Hepatocyte (in vitro differentiated cells): ENCODE measurements around the gene PAXX. TPM values are rescaled to one million over a fixed set of nuclear protein-coding genes. Genes with fewer than 3 reads are reported as not detected.
"Not testable (repeated sequence)": the region's sequence is repeated elsewhere in the genome, so short reads cannot be mapped to it uniquely, and the experiment has no call there.

Experiments used
- DNase-seq: peaks from one replicate; pipeline ENCODE4 v3.0.0-alpha.2; 2016; ENCODE audit warnings: low spot score
- H2AFZ ChIP-seq: fragments of 200-600 bp; sonication (generic); 2 replicates; pipeline ENCODE4 v1.6.0; 2016; ENCODE audit warnings: antibody characterized with exemption, mild to moderate bottlenecking
- H3K27ac ChIP-seq: fragments of 200-600 bp; sonication (generic); 2 replicates; pipeline ENCODE4 v1.5.1; 2016; ENCODE audit warnings: mild to moderate bottlenecking
- H3K27me3 ChIP-seq: fragments of 200-600 bp; sonication (generic); 2 replicates; pipeline ENCODE4 v1.6.1; 2016
- H3K36me3 ChIP-seq: fragments of 200-600 bp; sonication (generic); replicated peaks from 2 replicates; pipeline ENCODE4 v1.5.1; 2016; ENCODE audit warnings: low read depth; ENCODE audit not compliant: insufficient read depth
- H3K4me1 ChIP-seq: fragments of 200-600 bp; sonication (generic); 2 replicates; pipeline ENCODE4 v1.5.1; 2016; ENCODE audit warnings: mild to moderate bottlenecking, moderate library complexity; ENCODE audit not compliant: insufficient read depth
- H3K4me2 ChIP-seq: fragments of 200-600 bp; sonication (generic); 2 replicates; pipeline ENCODE4 v1.6.0; 2016
- H3K4me3 ChIP-seq: fragments of 200-600 bp; sonication (generic); 2 replicates; pipeline ENCODE4 v1.5.1; 2016; ENCODE audit warnings: mild to moderate bottlenecking
- H3K79me2 ChIP-seq: fragments of 200-600 bp; sonication (generic); 2 replicates; pipeline ENCODE4 v1.6.0; 2017; ENCODE audit warnings: mild to moderate bottlenecking
- H3K9me2 ChIP-seq: fragments of 200-600 bp; sonication (generic); replicated peaks from 2 replicates; pipeline ENCODE4 v1.6.0; 2017; ENCODE audit warnings: mild to moderate bottlenecking; ENCODE audit not compliant: insufficient read depth
- H3K9me3 ChIP-seq: fragments of 200-600 bp; sonication (generic); 2 replicates; pipeline ENCODE4 v1.5.1; 2016; ENCODE audit warnings: low read depth, mild to moderate bottlenecking
- H4K20me1 ChIP-seq: fragments of 200-600 bp; sonication (generic); 2 replicates; pipeline ENCODE4 v1.6.0; 2016; ENCODE audit warnings: mild to moderate bottlenecking; ENCODE audit not compliant: insufficient read depth, poor library complexity, severe bottlenecking
- EZH2 ChIP-seq: fragments of 200-600 bp; sonication (generic); IDR thresholded peaks from 2 replicates; pipeline ENCODE4 v1.6.1; 2016; ENCODE audit warnings: antibody characterized with exemption, mild to moderate bottlenecking, borderline replicate concordance
- EZH2phosphoT487 ChIP-seq: fragments of 200-600 bp; sonication (generic); IDR thresholded peaks from one replicate; pipeline ENCODE4 v1.6.1; 2018; ENCODE audit warnings: antibody characterized with exemption, mild to moderate bottlenecking, low read depth, moderate library complexity; ENCODE audit not compliant: unreplicated experiment, severe bottlenecking
- WGBS: methylation state at CpG from one replicate; pipeline ENCODE4 v1.1.6; 2016; ENCODE audit warnings: low lambda C conversion rate; ENCODE audit errors: missing lambda C conversion rate; 5-methylcytosine and 5-hydroxymethylcytosine counted together
- polyA plus RNA-seq: library from polyadenylated mRNA; unstranded; fragments of >200 nt; fragmentation: Nextera tagmentation; extraction: Ambion mirVana; gene quantifications from 2 replicates; pipeline ENCODE4 v1.2.1, GENCODE V29; 2016
- total RNA-seq: library from RNA; depleted of rRNA; stranded (reverse); fragments of >200 nt; gene quantifications from 2 replicates; pipeline ENCODE4 v1.2.3, GENCODE V29; 2014
- TF ChIP-seq, protein P1 (sequence below): fragments of 200-600 bp; sonication (generic); IDR thresholded peaks from 2 replicates; pipeline ENCODE4 v1.5.1; 2016; ENCODE audit warnings: antibody characterized with exemption, mild to moderate bottlenecking; ENCODE audit not compliant: poor library complexity

The PAXX gene
- total and polyA plus RNA-seq, 2 experiments from 2014 or later: 39.5 to 89.5 TPM

DNA sequence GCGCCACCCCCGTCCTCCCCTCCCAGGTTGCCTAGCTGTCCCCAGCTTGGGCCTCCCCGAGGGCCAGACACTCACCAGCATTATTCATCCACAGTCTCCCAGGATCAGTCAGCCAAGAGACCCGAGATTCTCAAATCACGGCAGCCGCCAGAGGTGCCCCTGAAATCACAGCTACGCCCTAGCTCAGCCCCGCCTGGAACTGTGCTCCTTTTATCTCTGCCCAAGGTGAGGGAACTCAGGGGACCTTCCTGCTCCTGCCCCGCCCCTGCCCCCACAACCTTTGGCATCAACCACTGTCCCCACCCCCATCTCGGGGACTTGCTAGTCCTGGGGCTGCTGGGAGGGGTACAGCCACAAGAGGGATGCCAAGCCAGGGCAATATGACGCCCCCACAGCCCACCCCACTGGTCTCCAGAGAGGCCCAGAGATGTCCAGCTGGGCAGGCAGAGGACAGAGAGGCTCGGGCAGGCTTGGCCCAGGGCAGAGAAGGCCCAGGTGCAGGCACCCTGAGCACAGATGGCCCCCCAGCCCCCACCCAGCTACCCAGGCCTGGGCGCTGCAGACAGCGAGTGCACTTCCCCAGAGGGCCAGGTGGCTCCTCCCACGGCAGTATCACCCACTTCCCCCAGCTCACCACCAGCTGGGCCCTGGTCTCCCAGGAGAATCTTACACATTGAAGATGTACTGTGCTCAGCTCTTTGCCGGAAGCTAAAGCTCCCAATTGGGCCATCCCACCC is 39.9 kb downstream of the PAXX start, which contains the start of gene FUT7:
FUT7 (minus strand) TSS at position 185 of the 737 bp plus-strand sequence; CDS start at position 88, 97 bp downstream.
- Histone ChIP-seq H3K27me3 (no peaks in the 10 kb centered on the region), H3K4me1 (peaks cover 19% of the 10 kb centered on the region), H3K27ac (no peak within 1 kb of the TSS)

DNA sequence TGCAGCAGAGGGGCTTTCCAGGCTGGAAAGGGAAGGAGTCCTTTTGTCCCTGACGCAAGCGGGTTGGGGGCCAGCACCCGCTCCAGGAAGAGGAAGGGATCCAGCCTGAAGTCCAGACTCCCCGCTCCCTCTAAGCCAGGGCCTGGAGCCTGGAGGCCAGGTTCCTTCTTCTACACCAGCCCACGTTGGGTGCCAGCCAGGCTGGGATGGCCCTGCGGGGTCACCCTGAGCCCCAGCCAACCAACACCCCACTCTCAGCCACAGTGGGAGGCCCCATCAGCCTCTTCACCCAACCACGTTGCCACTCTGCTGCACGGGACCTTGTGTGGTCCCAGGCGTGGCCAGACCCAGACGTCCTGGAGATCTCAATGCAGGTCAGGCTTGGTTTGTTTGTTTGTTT is 40.6 kb downstream of the PAXX start:
- H3K27me3 ChIP-seq: no peaks in the 10 kb centered on the region
- no peak for DNase-seq
- H3K4me1 ChIP-seq: peaks cover 14% of the 10 kb centered on the region
- no peak overlapping the region for H3K27ac ChIP-seq
- H3K9me2 ChIP-seq: no peaks in the 10 kb centered on the region
- no peak overlapping the region for H2AFZ ChIP-seq
- no peaks in the 10 kb centered on the region for H4K20me1 ChIP-seq
- WGBS: 90% methylated on average over 10 of the region's 10 CpGs
- H3K36me3 ChIP-seq: no peaks in the 10 kb centered on the region
- H3K4me3 ChIP-seq: no peak overlapping the region
- TF ChIP-seq, protein P1, sequence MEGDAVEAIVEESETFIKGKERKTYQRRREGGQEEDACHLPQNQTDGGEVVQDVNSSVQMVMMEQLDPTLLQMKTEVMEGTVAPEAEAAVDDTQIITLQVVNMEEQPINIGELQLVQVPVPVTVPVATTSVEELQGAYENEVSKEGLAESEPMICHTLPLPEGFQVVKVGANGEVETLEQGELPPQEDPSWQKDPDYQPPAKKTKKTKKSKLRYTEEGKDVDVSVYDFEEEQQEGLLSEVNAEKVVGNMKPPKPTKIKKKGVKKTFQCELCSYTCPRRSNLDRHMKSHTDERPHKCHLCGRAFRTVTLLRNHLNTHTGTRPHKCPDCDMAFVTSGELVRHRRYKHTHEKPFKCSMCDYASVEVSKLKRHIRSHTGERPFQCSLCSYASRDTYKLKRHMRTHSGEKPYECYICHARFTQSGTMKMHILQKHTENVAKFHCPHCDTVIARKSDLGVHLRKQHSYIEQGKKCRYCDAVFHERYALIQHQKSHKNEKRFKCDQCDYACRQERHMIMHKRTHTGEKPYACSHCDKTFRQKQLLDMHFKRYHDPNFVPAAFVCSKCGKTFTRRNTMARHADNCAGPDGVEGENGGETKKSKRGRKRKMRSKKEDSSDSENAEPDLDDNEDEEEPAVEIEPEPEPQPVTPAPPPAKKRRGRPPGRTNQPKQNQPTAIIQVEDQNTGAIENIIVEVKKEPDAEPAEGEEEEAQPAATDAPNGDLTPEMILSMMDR: no peak
- no peak for TF ChIP-seq EZH2
- TF ChIP-seq EZH2phosphoT487: no peak
- H3K9me3 ChIP-seq: no peaks in the 10 kb centered on the region
- H3K4me2 ChIP-seq: no peak overlapping the region
- H3K79me2 ChIP-seq: no peaks in the 10 kb centered on the region

More for the DNA sequence above, 39.9 kb downstream of the PAXX start, which contains the start of gene FUT7:
- no peaks in the 10 kb centered on the region for H4K20me1 ChIP-seq
- H3K4me2 ChIP-seq: no peak within 1 kb of the TSS
- no peak within 1 kb of the TSS for H3K4me3 ChIP-seq
- H3K9me2 ChIP-seq: no peaks in the 10 kb centered on the region
- H3K9me3 ChIP-seq: no peaks in the 10 kb centered on the region
- no peaks in the 10 kb centered on the region for H3K36me3 ChIP-seq
- no peak for DNase-seq
- H3K79me2 ChIP-seq: no peaks in the 10 kb centered on the region
- WGBS: 75% methylated on average over 16 of the region's 16 CpGs
- H2AFZ ChIP-seq: no peak within 1 kb of the TSS
- TF ChIP-seq EZH2phosphoT487: no peak
- TF ChIP-seq EZH2: no peak
- TF ChIP-seq, protein P1: no peak

DNA sequence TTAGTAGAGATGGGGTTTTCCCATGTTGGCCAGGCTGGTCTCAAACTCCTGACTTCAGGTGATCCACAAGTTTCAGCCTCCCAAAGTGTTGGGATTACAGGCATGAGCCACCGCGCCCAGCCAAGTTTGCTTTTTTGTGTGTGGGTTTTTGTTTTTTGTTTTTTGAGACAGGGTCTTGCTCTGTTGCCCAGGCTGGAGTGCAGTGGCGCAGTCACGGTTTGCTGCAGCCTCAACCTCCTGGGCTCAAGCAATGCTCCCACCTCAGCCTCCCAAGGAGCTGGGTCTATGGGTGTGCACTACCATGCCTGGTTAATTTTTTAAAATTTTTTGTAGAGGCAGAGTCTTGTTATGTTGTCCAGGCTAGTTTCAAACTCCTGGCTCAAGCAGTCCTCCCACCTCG is 41.3 kb downstream of the PAXX start:
- not testable (repeated sequence) for H4K20me1 ChIP-seq, H2AFZ ChIP-seq, H3K36me3 ChIP-seq, H3K27ac ChIP-seq, DNase-seq, H3K9me3 ChIP-seq, H3K4me2 ChIP-seq, H3K4me3 ChIP-seq, H3K27me3 ChIP-seq, H3K9me2 ChIP-seq, H3K79me2 ChIP-seq
- peaks cover 12% of the 10 kb centered on the region for H3K4me1 ChIP-seq
- WGBS: 92% methylated on average over 5 of the region's 5 CpGs

DNA sequence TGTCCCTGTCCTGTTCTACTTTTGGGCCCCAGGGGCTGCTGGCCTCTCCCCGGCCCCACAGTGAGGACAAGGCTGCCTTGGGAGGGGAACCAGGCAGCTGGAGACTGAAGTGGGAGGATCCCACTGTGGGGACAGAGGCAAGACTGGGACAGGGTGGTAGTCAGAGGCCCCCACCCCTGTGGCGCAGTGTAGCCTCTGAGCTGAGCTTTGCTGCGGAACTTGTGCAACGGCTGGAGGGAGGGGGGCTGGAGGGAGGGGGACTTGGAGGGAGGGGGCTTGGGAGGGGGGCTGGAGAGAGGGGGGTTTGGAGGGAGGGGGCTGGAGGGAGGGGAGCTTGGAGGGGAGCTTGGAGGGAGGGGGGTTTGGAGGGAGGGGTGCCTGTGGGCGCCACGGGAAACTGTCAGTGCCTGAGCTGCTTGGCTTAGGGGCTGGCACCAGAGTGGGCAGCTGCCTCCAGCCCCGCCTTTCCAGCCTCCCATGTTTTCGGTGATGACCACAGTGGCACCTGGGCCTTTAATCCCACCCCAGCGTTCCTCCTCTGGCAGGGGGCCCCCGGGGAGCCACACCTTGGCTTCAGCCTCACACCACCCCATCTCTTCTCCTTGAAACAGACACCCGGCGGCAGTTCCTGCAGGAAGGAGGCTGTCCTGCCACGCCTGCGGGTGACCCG is 42.0 kb downstream of the PAXX start:
- 83% methylated on average over 12 of the region's 15 CpGs for WGBS
- no peak overlapping the region for H3K4me3 ChIP-seq
- DNase-seq: no peak
- H3K79me2 ChIP-seq: no peaks in the 10 kb centered on the region
- H3K27me3 ChIP-seq: no peaks in the 10 kb centered on the region
- H4K20me1 ChIP-seq: no peaks in the 10 kb centered on the region
- peaks cover 6% of the 10 kb centered on the region for H3K4me1 ChIP-seq
- no peaks in the 10 kb centered on the region for H3K9me2 ChIP-seq
- no peaks in the 10 kb centered on the region for H3K36me3 ChIP-seq
- no peak overlapping the region for H3K4me2 ChIP-seq
- H3K27ac ChIP-seq: no peak overlapping the region
- no peak overlapping the region for H2AFZ ChIP-seq
- H3K9me3 ChIP-seq: no peaks in the 10 kb centered on the region
- TF ChIP-seq EZH2phosphoT487: no peak
- no peak for TF ChIP-seq EZH2
- TF ChIP-seq, protein P1: no peak
